ENCODE data around the gene C12orf76.

C12orf76 gene

GRCh38 chr12:109995686-109996482 lies 52.4 kb downstream of the C12orf76 start, which contains the start of gene GIT2:
TSS of gene GIT2 (minus strand) at chr12:109996368. CDS start at chr12:109996224, 144 bp downstream.
- H3K9me2 ChIP-seq (replicated peaks; ENCODE audit: insufficient read depth, low read length): no peaks in the 10 kb centered on the region
- peak; percentile 93 for DNase-seq
- peaks cover 59% of the 10 kb centered on the region for H3K79me2 ChIP-seq (ENCODE audit: low read length)
- 0 out of 2 replicates have a peak, but pooled peaks cover 8% of the 10 kb centered on the region for H3K4me1 ChIP-seq (ENCODE audit: low read length)
- no peaks in the 10 kb centered on the region for H4K20me1 ChIP-seq (ENCODE audit: insufficient read depth, low read length)
- TF ChIP-seq EZH2 (optimal IDR thresholded peaks at IDR 0.05; ENCODE audit: low read depth, low read length) (no peak), EZH2phosphoT487 (IDR thresholded peaks at IDR 0.05; ENCODE audit: low read length) (no peak)
- TF ChIP-seq, protein P1, sequence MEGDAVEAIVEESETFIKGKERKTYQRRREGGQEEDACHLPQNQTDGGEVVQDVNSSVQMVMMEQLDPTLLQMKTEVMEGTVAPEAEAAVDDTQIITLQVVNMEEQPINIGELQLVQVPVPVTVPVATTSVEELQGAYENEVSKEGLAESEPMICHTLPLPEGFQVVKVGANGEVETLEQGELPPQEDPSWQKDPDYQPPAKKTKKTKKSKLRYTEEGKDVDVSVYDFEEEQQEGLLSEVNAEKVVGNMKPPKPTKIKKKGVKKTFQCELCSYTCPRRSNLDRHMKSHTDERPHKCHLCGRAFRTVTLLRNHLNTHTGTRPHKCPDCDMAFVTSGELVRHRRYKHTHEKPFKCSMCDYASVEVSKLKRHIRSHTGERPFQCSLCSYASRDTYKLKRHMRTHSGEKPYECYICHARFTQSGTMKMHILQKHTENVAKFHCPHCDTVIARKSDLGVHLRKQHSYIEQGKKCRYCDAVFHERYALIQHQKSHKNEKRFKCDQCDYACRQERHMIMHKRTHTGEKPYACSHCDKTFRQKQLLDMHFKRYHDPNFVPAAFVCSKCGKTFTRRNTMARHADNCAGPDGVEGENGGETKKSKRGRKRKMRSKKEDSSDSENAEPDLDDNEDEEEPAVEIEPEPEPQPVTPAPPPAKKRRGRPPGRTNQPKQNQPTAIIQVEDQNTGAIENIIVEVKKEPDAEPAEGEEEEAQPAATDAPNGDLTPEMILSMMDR (IDR thresholded peaks at IDR 0.05; ENCODE audit: low read length): no peak
- peaks cover 16% of the 10 kb centered on the region; the same call in 1 of the 2 replicates for H3F3A ChIP-seq (ENCODE audit: insufficient read depth, low read length)
- H3K9ac ChIP-seq (ENCODE audit: low read length): peak within 1 kb of the TSS; percentile 78
- H3K4me2 ChIP-seq (ENCODE audit: low read depth, low read length): peak within 1 kb of the TSS; percentile 60
- peak within 1 kb of the TSS; percentile 84 for H2AFZ ChIP-seq (ENCODE audit: low read length)
- peak within 1 kb of the TSS; percentile 79; the same call in 1 of the 2 replicates for H3K27ac ChIP-seq (ENCODE audit: low read length)
- H3K4me3 ChIP-seq (ENCODE audit: low read length): peak within 1 kb of the TSS; percentile 83
- H3K27me3 ChIP-seq (replicated peaks; ENCODE audit: insufficient read depth, low read length): no peaks in the 10 kb centered on the region
- no peaks in the 10 kb centered on the region for H3K36me3 ChIP-seq (replicated peaks; ENCODE audit: insufficient read depth, low read length)
- no peaks in the 10 kb centered on the region for H3K9me3 ChIP-seq (replicated peaks; ENCODE audit: insufficient read depth, low read length)

DNA sequence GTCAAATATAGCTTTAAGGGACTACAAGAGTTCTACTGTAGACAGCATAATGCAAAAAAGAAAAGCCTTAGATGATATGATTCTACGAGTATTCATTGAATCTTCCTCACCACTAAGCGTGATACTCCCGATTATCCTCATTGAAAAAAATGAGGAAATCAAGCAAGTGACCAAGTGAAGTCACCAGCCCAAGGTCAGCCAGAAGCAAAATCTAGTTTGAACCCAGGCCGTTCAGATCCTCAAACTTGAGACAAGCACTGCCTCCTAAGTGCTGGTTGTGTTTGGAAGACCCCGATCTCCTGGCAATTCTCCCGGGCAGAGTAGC lies 53.0 kb downstream of the C12orf76 start:
- TF ChIP-seq EZH2phosphoT487 (IDR thresholded peaks at IDR 0.05; ENCODE audit: low read length) (no peak), EZH2 (optimal IDR thresholded peaks at IDR 0.05; ENCODE audit: low read depth, low read length) (no peak)
- TF ChIP-seq, protein P1 (IDR thresholded peaks at IDR 0.05; ENCODE audit: low read length): no peak
- Histone ChIP-seq H3K4me1 (ENCODE audit: low read length) (0 out of 2 replicates have a peak, but pooled peaks cover 8% of the 10 kb centered on the region), H3K36me3 (replicated peaks; ENCODE audit: insufficient read depth, low read length) (no peaks in the 10 kb centered on the region), H3K9me3 (replicated peaks; ENCODE audit: insufficient read depth, low read length) (no peaks in the 10 kb centered on the region), H4K20me1 (ENCODE audit: insufficient read depth, low read length) (no peaks in the 10 kb centered on the region), H3F3A (ENCODE audit: insufficient read depth, low read length) (peaks cover 16% of the 10 kb centered on the region; the same call in 1 of the 2 replicates), H3K79me2 (ENCODE audit: low read length) (peaks cover 63% of the 10 kb centered on the region), H3K4me3 (ENCODE audit: low read length) (peak overlapping the region; percentile 83), H3K27ac (ENCODE audit: low read length) (peak overlapping the region; percentile 79; the same call in 1 of the 2 replicates), H3K4me2 (ENCODE audit: low read depth, low read length) (peak overlapping the region; percentile 60), H3K27me3 (replicated peaks; ENCODE audit: insufficient read depth, low read length) (no peaks in the 10 kb centered on the region), H3K9me2 (replicated peaks; ENCODE audit: insufficient read depth, low read length) (no peaks in the 10 kb centered on the region), H2AFZ (ENCODE audit: low read length) (no peak overlapping the region), H3K9ac (ENCODE audit: low read length) (peak overlapping the region; percentile 78; the same call in 1 of the 2 replicates)
- DNase-seq: no peak

DNA sequence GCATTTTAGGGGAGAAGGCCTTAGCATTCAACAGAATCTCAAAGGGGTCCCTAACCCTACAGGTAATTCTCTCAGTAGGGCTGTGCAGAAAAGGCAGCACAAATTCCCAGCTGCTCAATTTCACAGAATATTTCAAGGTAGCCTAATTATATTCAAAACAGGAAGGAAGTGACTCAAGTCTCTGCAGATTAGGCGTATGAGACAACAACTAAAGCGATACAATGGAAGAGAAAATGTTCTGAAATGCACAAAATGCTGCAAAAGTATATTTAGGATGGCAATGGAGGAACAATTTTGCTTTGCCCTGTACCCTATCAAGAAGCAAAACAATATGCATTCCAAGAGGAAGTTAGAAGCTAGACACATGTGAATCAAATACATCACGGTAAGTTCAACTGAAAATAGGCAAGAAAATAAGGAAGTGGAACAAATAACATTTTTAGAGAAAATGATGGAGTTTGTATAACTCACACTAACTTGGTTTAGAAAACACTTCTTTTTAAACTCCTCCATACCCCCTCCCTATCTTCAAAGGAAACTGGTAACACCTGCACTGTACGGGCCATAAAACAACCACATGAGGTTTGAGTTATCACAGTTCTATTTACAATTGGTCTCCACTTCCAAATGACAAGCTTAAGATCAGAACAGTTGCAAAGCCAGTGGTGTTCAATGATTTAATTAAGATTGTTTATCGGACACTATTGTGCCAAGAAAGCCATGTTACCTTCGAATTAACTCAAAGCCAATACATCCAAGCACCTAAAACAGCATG lies 53.7 kb downstream of the C12orf76 start:
- H3K27me3 ChIP-seq (replicated peaks; ENCODE audit: insufficient read depth, low read length): no peaks in the 10 kb centered on the region
- H2AFZ ChIP-seq (ENCODE audit: low read length): no peak overlapping the region
- peak overlapping the region; percentile 60 for H3K4me2 ChIP-seq (ENCODE audit: low read depth, low read length)
- H3K4me1 ChIP-seq (ENCODE audit: low read length): 0 out of 2 replicates have a peak, but pooled peaks cover 8% of the 10 kb centered on the region
- H4K20me1 ChIP-seq (ENCODE audit: insufficient read depth, low read length): no peaks in the 10 kb centered on the region
- peak overlapping the region; percentile 83 for H3K4me3 ChIP-seq (ENCODE audit: low read length)
- H3K9ac ChIP-seq (ENCODE audit: low read length): peak overlapping the region; percentile 78; the same call in 1 of the 2 replicates
- peaks cover 61% of the 10 kb centered on the region for H3K79me2 ChIP-seq (ENCODE audit: low read length)
- H3K27ac ChIP-seq (ENCODE audit: low read length): peak overlapping the region; percentile 79
- H3K36me3 ChIP-seq (replicated peaks; ENCODE audit: insufficient read depth, low read length): no peaks in the 10 kb centered on the region
- DNase-seq: no peak
- TF ChIP-seq EZH2phosphoT487 (IDR thresholded peaks at IDR 0.05; ENCODE audit: low read length) (no peak), EZH2 (optimal IDR thresholded peaks at IDR 0.05; ENCODE audit: low read depth, low read length) (no peak)
- TF ChIP-seq, protein P1 (IDR thresholded peaks at IDR 0.05; ENCODE audit: low read length): no peak
- H3F3A ChIP-seq (ENCODE audit: insufficient read depth, low read length): peaks cover 16% of the 10 kb centered on the region; the same call in 1 of the 2 replicates
- H3K9me2 ChIP-seq (replicated peaks; ENCODE audit: insufficient read depth, low read length): no peaks in the 10 kb centered on the region
- H3K9me3 ChIP-seq (replicated peaks; ENCODE audit: insufficient read depth, low read length): no peaks in the 10 kb centered on the region
